PFSK-1 (cell line): ENCODE results near the gene ARAP3.

Experiments
- FOXP2 ChIP-seq: optimal IDR thresholded peaks from 2 replicates; pipeline ENCODE3; 2011; ENCODE audit warnings: borderline replicate concordance, control low read depth, inconsistent platforms; ENCODE audit not compliant: insufficient read depth; ENCODE audit errors: extremely low read length, extremely low read depth
- POLR2AphosphoS5 ChIP-seq: IDR thresholded peaks from 2 replicates; pipeline ENCODE4 v1.6.1; 2012; ENCODE audit warnings: low read depth, mild to moderate bottlenecking, control low read depth, low read length, moderate library complexity
- SIN3A ChIP-seq: IDR thresholded peaks from 2 replicates; pipeline ENCODE4 v1.6.1; 2012; ENCODE audit warnings: mild to moderate bottlenecking, low read length, moderate library complexity, borderline replicate concordance; ENCODE audit not compliant: insufficient read depth
- TAF1 ChIP-seq: IDR thresholded peaks from 2 replicates; pipeline ENCODE4 v1.6.1; 2012; ENCODE audit warnings: low read length, control low read depth, borderline replicate concordance; ENCODE audit not compliant: insufficient read depth
- TF ChIP-seq, protein P1 (sequence below), 2 experiments: IDR thresholded peaks; 2 replicates each; pipeline versions ENCODE4 v1.6.1 to v1.8.0; 2011 to 2012; ENCODE audit warnings: low read depth in 2 of 2, low read length in 2 of 2, control low read depth in 1 of 2, inconsistent platforms in 1 of 2, mild to moderate bottlenecking in 1 of 2, moderate library complexity in 1 of 2; ENCODE audit not compliant: insufficient read depth in 1 of 2

ARAP3 gene

DNA sequence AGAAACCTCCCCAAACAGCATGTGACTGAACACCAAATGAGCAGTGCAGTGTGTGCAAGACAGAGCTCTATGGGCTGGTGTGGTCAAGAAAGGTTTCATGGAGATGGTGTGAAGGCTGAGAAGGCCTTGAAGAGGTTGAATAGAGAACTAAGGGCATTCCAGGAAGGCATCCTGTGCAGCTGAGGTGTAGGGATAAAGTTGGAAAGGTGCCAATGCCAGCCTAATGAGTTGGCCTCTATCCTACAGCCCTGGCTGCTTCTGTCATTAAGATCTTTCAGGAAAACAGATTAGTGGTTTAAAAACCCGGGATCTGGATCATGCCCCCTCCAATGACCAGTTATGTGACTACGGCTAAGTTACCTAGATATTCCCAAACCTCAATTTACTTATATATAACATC, 49.4 kb downstream of the ARAP3 start:
- TF ChIP-seq TAF1 (no peak), SIN3A (no peak), FOXP2 (no peak), POLR2AphosphoS5 (no peak)
- TF ChIP-seq, protein P1, sequence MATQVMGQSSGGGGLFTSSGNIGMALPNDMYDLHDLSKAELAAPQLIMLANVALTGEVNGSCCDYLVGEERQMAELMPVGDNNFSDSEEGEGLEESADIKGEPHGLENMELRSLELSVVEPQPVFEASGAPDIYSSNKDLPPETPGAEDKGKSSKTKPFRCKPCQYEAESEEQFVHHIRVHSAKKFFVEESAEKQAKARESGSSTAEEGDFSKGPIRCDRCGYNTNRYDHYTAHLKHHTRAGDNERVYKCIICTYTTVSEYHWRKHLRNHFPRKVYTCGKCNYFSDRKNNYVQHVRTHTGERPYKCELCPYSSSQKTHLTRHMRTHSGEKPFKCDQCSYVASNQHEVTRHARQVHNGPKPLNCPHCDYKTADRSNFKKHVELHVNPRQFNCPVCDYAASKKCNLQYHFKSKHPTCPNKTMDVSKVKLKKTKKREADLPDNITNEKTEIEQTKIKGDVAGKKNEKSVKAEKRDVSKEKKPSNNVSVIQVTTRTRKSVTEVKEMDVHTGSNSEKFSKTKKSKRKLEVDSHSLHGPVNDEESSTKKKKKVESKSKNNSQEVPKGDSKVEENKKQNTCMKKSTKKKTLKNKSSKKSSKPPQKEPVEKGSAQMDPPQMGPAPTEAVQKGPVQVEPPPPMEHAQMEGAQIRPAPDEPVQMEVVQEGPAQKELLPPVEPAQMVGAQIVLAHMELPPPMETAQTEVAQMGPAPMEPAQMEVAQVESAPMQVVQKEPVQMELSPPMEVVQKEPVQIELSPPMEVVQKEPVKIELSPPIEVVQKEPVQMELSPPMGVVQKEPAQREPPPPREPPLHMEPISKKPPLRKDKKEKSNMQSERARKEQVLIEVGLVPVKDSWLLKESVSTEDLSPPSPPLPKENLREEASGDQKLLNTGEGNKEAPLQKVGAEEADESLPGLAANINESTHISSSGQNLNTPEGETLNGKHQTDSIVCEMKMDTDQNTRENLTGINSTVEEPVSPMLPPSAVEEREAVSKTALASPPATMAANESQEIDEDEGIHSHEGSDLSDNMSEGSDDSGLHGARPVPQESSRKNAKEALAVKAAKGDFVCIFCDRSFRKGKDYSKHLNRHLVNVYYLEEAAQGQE (IDR thresholded peaks at IDR 0.05; ENCODE audit: insufficient read depth in 1 of 2, low read depth in 2 of 2, low read length in 2 of 2) = no peak

DNA sequence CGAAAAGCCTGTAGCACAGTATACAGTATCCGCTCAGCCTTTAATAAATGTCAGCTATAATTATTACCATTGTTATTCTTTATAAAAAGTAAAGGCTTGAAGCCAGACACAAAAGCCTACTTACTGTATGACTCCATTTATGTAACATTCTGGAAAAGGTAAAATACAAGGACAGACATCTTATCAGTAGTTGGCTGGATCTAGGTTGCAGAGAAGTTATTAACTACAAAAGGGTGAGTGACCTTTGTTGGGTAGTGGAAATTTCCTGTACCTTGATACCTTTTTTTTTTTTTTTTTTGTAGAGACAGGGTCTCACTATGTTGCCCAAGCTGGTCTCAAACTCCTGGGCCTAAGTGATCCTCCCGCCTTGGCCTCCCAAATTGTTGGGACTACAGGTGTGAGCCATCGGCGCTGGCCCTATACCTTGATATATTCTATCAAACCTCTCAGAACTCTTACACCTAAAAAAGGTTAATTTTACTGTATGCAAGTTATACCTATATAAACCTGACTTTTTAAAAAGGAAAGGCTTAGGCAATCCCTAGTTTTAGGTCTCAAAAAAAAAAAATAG, 51.4 kb downstream of the ARAP3 start:
- TF ChIP-seq SIN3A (no peak), FOXP2 (no peak), POLR2AphosphoS5 (no peak), TAF1 (no peak)
- TF ChIP-seq, protein P1 (IDR thresholded peaks at IDR 0.05; ENCODE audit: insufficient read depth in 1 of 2, low read depth in 2 of 2, low read length in 2 of 2) = no peak

DNA sequence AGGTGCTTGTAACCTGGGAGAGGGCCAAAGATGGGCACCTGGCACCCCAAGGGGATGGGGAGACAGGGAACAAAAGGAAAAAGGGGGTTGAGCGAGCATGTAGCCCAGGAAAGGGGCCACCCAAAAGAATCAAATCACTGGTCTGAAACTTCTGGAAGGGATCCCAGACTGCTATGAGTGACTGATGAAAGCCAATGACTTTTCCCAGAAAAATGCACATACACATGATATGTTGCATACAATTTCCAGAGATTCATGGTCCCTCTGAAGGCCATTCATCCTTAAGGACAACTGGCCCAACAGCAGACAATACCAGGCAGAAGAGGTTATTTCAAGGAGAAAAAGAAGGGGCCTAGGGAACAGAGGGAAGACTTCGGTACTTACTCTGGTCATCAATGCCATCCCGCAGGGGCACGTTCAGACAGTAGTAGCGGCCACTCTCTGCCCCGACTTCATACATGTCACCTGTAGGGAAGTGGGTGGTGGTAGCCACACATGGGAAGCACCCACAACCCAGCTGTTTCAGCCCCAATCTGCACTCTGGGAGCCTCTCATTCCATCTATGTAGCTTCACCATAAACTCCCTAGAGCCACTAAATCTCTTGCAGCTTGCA, 53.7 kb downstream of the ARAP3 start:
- TF ChIP-seq SIN3A (no peak), FOXP2 (no peak), POLR2AphosphoS5 (no peak), TAF1 (no peak)
- TF ChIP-seq, protein P1 (IDR thresholded peaks at IDR 0.05; ENCODE audit: insufficient read depth in 1 of 2, low read depth in 2 of 2, low read length in 2 of 2) = no peak

DNA sequence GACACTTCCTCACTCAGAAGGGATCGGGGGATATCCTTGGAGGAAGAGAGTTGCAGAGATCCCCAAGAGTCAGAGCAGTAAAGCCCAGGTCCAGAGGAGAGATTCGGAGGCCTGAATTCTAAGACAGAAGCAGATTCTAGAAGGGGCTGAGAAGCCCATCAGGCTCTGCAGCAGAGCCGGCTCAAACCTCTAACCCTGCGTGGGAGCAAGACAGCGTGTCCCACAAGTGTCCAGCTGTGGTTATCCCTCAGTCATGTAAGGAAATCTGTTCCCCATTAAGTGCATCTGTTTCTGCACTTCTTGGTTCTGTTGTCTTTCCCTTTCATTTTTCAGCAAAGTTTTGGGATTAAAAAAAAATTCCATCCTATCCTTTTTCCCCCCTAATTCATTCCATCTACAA, 58.4 kb downstream of the ARAP3 start:
- TF ChIP-seq FOXP2 = no peak
- no peak for TF ChIP-seq SIN3A
- no peak for TF ChIP-seq POLR2AphosphoS5
- TF ChIP-seq, protein P1 (IDR thresholded peaks at IDR 0.05; ENCODE audit: insufficient read depth in 1 of 2, low read depth in 2 of 2, low read length in 2 of 2) = no peak
- TF ChIP-seq TAF1 = no peak
